ENCODE results near the gene UPK2.

UPK2 gene

GRCh38 chr11:118997627-118998387 is 41.7 kb downstream of the UPK2 start, which contains the start of gene CENATAC:
CENATAC (plus strand) TSS chr11:118998138; CDS start chr11:118998198, 60 bp downstream.
- peak within 1 kb of the TSS; percentile 70 for H3K4me3 ChIP-seq (ENCODE audit: low read length)
- H3K27me3 ChIP-seq (ENCODE audit: control insufficient read depth, insufficient read depth, low read length), result no peaks in the 10 kb centered on the region
- no peaks in the 10 kb centered on the region for H3K4me1 ChIP-seq (ENCODE audit: control insufficient read depth, insufficient read depth, low read length)
- no peaks in the 10 kb centered on the region; the same call in 1 of the 2 replicates for H3K36me3 ChIP-seq (ENCODE audit: control insufficient read depth, insufficient read depth, low read length)
- no peak within 1 kb of the TSS for H3K27ac ChIP-seq (ENCODE audit: low read length)
- DNase-seq (ENCODE audit: low read depth, low spot score), result peak; percentile 86
- WGBS (ENCODE audit: insufficient coverage, insufficient read length), result no CpG with 5 or more reads among the region's 54 CpGs
- H3K9me3 ChIP-seq (ENCODE audit: control insufficient read depth, insufficient read depth, low read length), result no peaks in the 10 kb centered on the region

GRCh38 chr11:118998388-118998717 is 42.3 kb downstream of the UPK2 start:
- Histone ChIP-seq H3K4me3 (ENCODE audit: low read length) (peak overlapping the region; percentile 70), H3K36me3 (ENCODE audit: control insufficient read depth, insufficient read depth, low read length) (no peaks in the 10 kb centered on the region; the same call in 1 of the 2 replicates), H3K27ac (ENCODE audit: low read length) (no peak overlapping the region), H3K4me1 (ENCODE audit: control insufficient read depth, insufficient read depth, low read length) (no peaks in the 10 kb centered on the region), H3K9me3 (ENCODE audit: control insufficient read depth, insufficient read depth, low read length) (no peaks in the 10 kb centered on the region), H3K27me3 (ENCODE audit: control insufficient read depth, insufficient read depth, low read length) (no peaks in the 10 kb centered on the region)
- no peak for DNase-seq (ENCODE audit: low read depth, low spot score)
- no CpG with 5 or more reads among the region's 19 CpGs for WGBS (ENCODE audit: insufficient coverage, insufficient read length)

GRCh38 chr11:118998822-118999221 is 42.7 kb downstream of the UPK2 start:
- Histone ChIP-seq H3K9me3 (ENCODE audit: control insufficient read depth, insufficient read depth, low read length) (no peaks in the 10 kb centered on the region), H3K36me3 (ENCODE audit: control insufficient read depth, insufficient read depth, low read length) (no peaks in the 10 kb centered on the region; the same call in 1 of the 2 replicates), H3K27me3 (ENCODE audit: control insufficient read depth, insufficient read depth, low read length) (no peaks in the 10 kb centered on the region), H3K4me3 (ENCODE audit: low read length) (peak overlapping the region; percentile 70; the same call in 1 of the 2 replicates), H3K27ac (ENCODE audit: low read length) (no peak overlapping the region), H3K4me1 (ENCODE audit: control insufficient read depth, insufficient read depth, low read length) (no peaks in the 10 kb centered on the region)
- WGBS (ENCODE audit: insufficient coverage, insufficient read length), result no CpG with 5 or more reads among the region's 6 CpGs
- DNase-seq (ENCODE audit: low read depth, low spot score), result no peak

- Histone ChIP-seq H3K4me1 (ENCODE audit: control insufficient read depth, insufficient read depth, low read length) (no peaks in the 10 kb centered on the region), H3K4me3 (ENCODE audit: low read length) (no peak overlapping the region), H3K36me3 (ENCODE audit: control insufficient read depth, insufficient read depth, low read length) (no peaks in the 10 kb centered on the region; the same call in 1 of the 2 replicates), H3K27ac (ENCODE audit: low read length) (no peak overlapping the region), H3K9me3 (ENCODE audit: control insufficient read depth, insufficient read depth, low read length) (no peaks in the 10 kb centered on the region), H3K27me3 (ENCODE audit: control insufficient read depth, insufficient read depth, low read length) (no peaks in the 10 kb centered on the region)
- no peak for DNase-seq (ENCODE audit: low read depth, low spot score)
- no CpG with 5 or more reads among the region's 1 CpG for WGBS (ENCODE audit: insufficient coverage, insufficient read length)
Observed at GRCh38 chr11:119000906-119001305, 44.8 kb downstream of the UPK2 start.

GRCh38 chr11:119006656-119007055 is 50.6 kb downstream of the UPK2 start:
- no peak for DNase-seq (ENCODE audit: low read depth, low spot score)
- WGBS (ENCODE audit: insufficient coverage, insufficient read length), result no CpG with 5 or more reads among the region's 4 CpGs
- Histone ChIP-seq H3K9me3 (ENCODE audit: control insufficient read depth, insufficient read depth, low read length) (no peaks in the 10 kb centered on the region), H3K27ac (ENCODE audit: low read length) (no peak overlapping the region), H3K4me1 (ENCODE audit: control insufficient read depth, insufficient read depth, low read length) (no peaks in the 10 kb centered on the region), H3K27me3 (ENCODE audit: control insufficient read depth, insufficient read depth, low read length) (no peaks in the 10 kb centered on the region), H3K4me3 (ENCODE audit: low read length) (no peak overlapping the region), H3K36me3 (ENCODE audit: control insufficient read depth, insufficient read depth, low read length) (peaks cover 5% of the 10 kb centered on the region; the same call in 1 of the 2 replicates)
